Tibial nerve (tissue), 4 donors: ENCODE data around the gene TH.

Experiments used
- CTCF ChIP-seq, 5 experiments: fragments of 200-600 bp in 3 of 5; fragments of 450-650 bp in 2 of 5; sonication (generic) in 3 of 5; IDR thresholded peaks; one replicate each; pipeline ENCODE4 v1.5.1; 2016 to 2019; ENCODE audit warnings: antibody characterized with exemption in 5 of 5, mild to moderate bottlenecking in 3 of 5, moderate library complexity in 2 of 5
- EP300 ChIP-seq, 2 donors: sonication (generic); formaldehyde crosslinking; IDR thresholded peaks; one replicate each; pipeline ENCODE4 v1.6.1; 2017; ENCODE audit warnings: antibody characterized with exemption in 2 of 2, mild to moderate bottlenecking in 1 of 2
- POLR2A ChIP-seq, 2 donors: fragments of 450-650 bp; IDR thresholded peaks; one replicate each; pipeline ENCODE4 v1.6.1; 2017; ENCODE audit warnings: antibody characterized with exemption in 2 of 2, mild to moderate bottlenecking in 2 of 2, moderate library complexity in 2 of 2

DNA sequence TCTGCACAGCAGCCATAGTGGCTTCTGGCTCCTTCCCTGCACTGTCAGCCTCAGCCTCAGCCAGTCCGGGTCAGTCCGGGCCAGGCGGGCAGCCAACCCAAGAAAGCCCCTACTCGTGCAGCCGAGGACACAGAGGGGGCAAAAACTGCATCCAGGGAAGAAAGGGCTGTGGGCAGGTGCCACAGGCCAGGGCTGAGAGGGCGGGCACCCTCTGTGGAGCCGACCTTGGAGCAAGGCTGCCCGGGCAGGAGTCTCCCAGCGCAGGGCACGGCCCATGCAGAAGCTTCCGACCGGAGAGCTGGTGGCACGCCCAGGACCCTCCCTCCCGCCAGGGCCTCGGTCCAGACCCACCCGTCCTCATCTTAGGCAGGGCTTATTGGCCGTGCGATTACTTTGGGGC is 10.5 kb upstream of the TH start:
- no peak for TF ChIP-seq CTCF (IDR thresholded peaks at IDR 0.05)
- no peak for TF ChIP-seq POLR2A (IDR thresholded peaks at IDR 0.05)
- no peak for TF ChIP-seq EP300 (IDR thresholded peaks at IDR 0.05)
